A673 (cell line): ENCODE results near the gene PHF21B. TPM values are rescaled to one million over a fixed set of nuclear protein-coding genes. Genes with fewer than 3 reads are reported as not detected.

Experiments
- BruUV-seq: library from RNA; stranded (reverse); fragments of 400-500 nt; replicated peaks from 2 replicates; lab custom pipeline; 2021; lab: Mats Ljungman, UMichigan
- CTCF ChIA-PET: fragments of 300-600 bp; sonication (Branson Sonifier 250); formaldehyde crosslinking; loops from one replicate; lab custom pipeline; 2022; ENCODE audit warnings: antibody characterized with exemption; lab: Charles Lee
- POLR2A ChIA-PET: fragments of 300-600 bp; sonication (Branson Sonifier 250); formaldehyde crosslinking; loops from one replicate; lab custom pipeline; 2022; ENCODE audit warnings: antibody characterized with exemption; ENCODE audit not compliant: low non-redundant PET; lab: Charles Lee
- DNase-seq: peaks from one replicate; pipeline ENCODE4 v3.0.0-alpha.2; 2015; ENCODE audit warnings: low spot score
- H3K27ac ChIP-seq: fragments of 200-600 bp; sonication (generic); 2 replicates; pipeline ENCODE4 v1.5.1; 2016; ENCODE audit warnings: mixed run types, low read depth, mild to moderate bottlenecking, mixed read lengths, antibody characterized with exemption, low read length; ENCODE audit not compliant: poor library complexity, severe bottlenecking
- H3K27me3 ChIP-seq: fragments of 200-600 bp; sonication (generic); replicated peaks from 2 replicates; pipeline ENCODE4 v1.6.1; 2017; ENCODE audit warnings: mixed run types, low read depth, mild to moderate bottlenecking, mixed read lengths, antibody characterized with exemption, low read length; ENCODE audit not compliant: insufficient read depth, poor library complexity
- H3K36me3 ChIP-seq: fragments of 200-600 bp; sonication (generic); 2 replicates; pipeline ENCODE4 v1.6.1; 2016; ENCODE audit warnings: mixed run types, mild to moderate bottlenecking, mixed read lengths, antibody characterized with exemption, low read length; ENCODE audit not compliant: insufficient read depth, poor library complexity, severe bottlenecking
- H3K4me1 ChIP-seq: fragments of 200-600 bp; sonication (generic); 2 replicates; pipeline ENCODE4 v1.6.1; 2017; ENCODE audit warnings: mixed run types, mild to moderate bottlenecking, mixed read lengths, antibody characterized with exemption, low read length; ENCODE audit not compliant: insufficient read depth, poor library complexity, severe bottlenecking
- H3K4me3 ChIP-seq: fragments of 200-600 bp; sonication (generic); 2 replicates; pipeline ENCODE4 v1.5.1; 2016; ENCODE audit warnings: low read depth, mixed run types, mild to moderate bottlenecking, mixed read lengths, low read length; ENCODE audit not compliant: poor library complexity, severe bottlenecking
- H3K9me3 ChIP-seq: fragments of 200-600 bp; sonication (generic); 2 replicates; pipeline ENCODE4 v1.6.1; 2016; ENCODE audit warnings: mixed run types, low read depth, mild to moderate bottlenecking, mixed read lengths, antibody characterized with exemption, low read length; ENCODE audit not compliant: poor library complexity, severe bottlenecking
- CTCF ChIP-seq: fragments of 300-800, 200-600 bp; sonication (generic); conservative IDR thresholded peaks from 2 replicates; pipeline ENCODE4 v1.5.1; 2017; ENCODE audit warnings: low read depth, mild to moderate bottlenecking, antibody characterized with exemption, low read length, moderate library complexity, mixed read lengths
- EZH2 ChIP-seq: fragments of 200-600 bp; sonication (generic); IDR thresholded peaks from 2 replicates; pipeline ENCODE4 v1.6.1; 2017; ENCODE audit warnings: borderline replicate concordance, low read depth, mild to moderate bottlenecking, mixed read lengths, antibody characterized with exemption, low read length; ENCODE audit not compliant: poor library complexity, severe bottlenecking
- intact Hi-C: fragments of 100-400 bp; cut with micrococcal nuclease; formaldehyde crosslinking; loops from one replicate; pipeline ENCODE4 v1.10.0; 2022; ENCODE audit not compliant: unreplicated experiment
- total RNA-seq: library from RNA; stranded (reverse); gene quantifications from 2 replicates; pipeline ENCODE4 v1.2.3, GENCODE V29; 2021

Gene PHF21B
- total RNA-seq, 1 experiment from 2014 or later, result 13.2 TPM

GRCh38 chr22:44842417-44842816, 167.4 kb downstream of the PHF21B start:
- no peaks in the 10 kb centered on the region for H3K36me3 ChIP-seq
- H3K27ac ChIP-seq, result no peak overlapping the region
- no TSS peak for BruUV-seq
- H3K4me1 ChIP-seq, result peaks cover 9% of the 10 kb centered on the region
- no peak for TF ChIP-seq EZH2
- no peak for TF ChIP-seq CTCF
- no peaks in the 10 kb centered on the region for H3K27me3 ChIP-seq
- no peak overlapping the region for H3K4me3 ChIP-seq
- DNase-seq, result no peak
- ChIA-PET POLR2A (no interaction called here), CTCF (no interaction called here)
- H3K9me3 ChIP-seq, result no peaks in the 10 kb centered on the region
- intact Hi-C loops, result no loop called here

GRCh38 chr22:44840611-44841322, 169.0 kb downstream of the PHF21B start:
- ChIA-PET POLR2A (no interaction called here), CTCF (no interaction called here)
- H3K4me3 ChIP-seq, result no peak overlapping the region
- TF ChIP-seq EZH2 (no peak), CTCF (no peak)
- H3K36me3 ChIP-seq, result no peaks in the 10 kb centered on the region
- intact Hi-C loops, result no loop called here
- H3K9me3 ChIP-seq, result no peaks in the 10 kb centered on the region
- no peak for DNase-seq
- peaks cover 9% of the 10 kb centered on the region for H3K4me1 ChIP-seq
- no peaks in the 10 kb centered on the region for H3K27me3 ChIP-seq
- no peak overlapping the region for H3K27ac ChIP-seq
- no TSS peak for BruUV-seq

- intact Hi-C loops, result no loop called here
- BruUV-seq, result no TSS peak
- ChIA-PET POLR2A (no interaction called here), CTCF (no interaction called here)
- Histone ChIP-seq H3K4me3 (no peak overlapping the region), H3K36me3 (no peaks in the 10 kb centered on the region), H3K27me3 (peaks cover 2% of the 10 kb centered on the region), H3K9me3 (peaks cover 3% of the 10 kb centered on the region), H3K4me1 (peaks cover 9% of the 10 kb centered on the region), H3K27ac (no peak overlapping the region)
- no peak for DNase-seq
- TF ChIP-seq EZH2 (no peak), CTCF (no peak)
Observed at GRCh38 chr22:44839721-44840120, 170.1 kb downstream of the PHF21B start.
